ENCODE data around the gene UBC. TPM values are rescaled to one million over a fixed set of nuclear protein-coding genes. Genes with fewer than 3 reads are reported as not detected.

UBC gene
- total and polyA plus RNA-seq, 9 of the 15 experiments (the other 6 are each of a cell fraction or from before 2014, with no cell fraction given) = 533 to 1,153 (median 813) TPM

- peak; percentile 89 for TF ChIP-seq EWSR1 (IDR thresholded peaks at IDR 0.05; ENCODE audit: borderline replicate concordance, low read depth, partially characterized antibody)
- peak; percentile 46 for TF ChIP-seq CCNT2 (IDR thresholded peaks at IDR 0.05; ENCODE audit: borderline replicate concordance, extremely low read depth, insufficient read length, low read depth, low read length)
- TF ChIP-seq PTRF (tag; IDR thresholded peaks at IDR 0.05) = no peak
- TF ChIP-seq MTA3 (IDR thresholded peaks at IDR 0.05; ENCODE audit: borderline replicate concordance) = peak; percentile 82; the same call in 1 of the 2 replicates
- peak; percentile 48 for TF ChIP-seq RBM22 (IDR thresholded peaks at IDR 0.05; ENCODE audit: low read depth, low read length, poor library complexity, severe bottlenecking)
- peak; percentile 87; the same call in 1 of the 2 replicates for TF ChIP-seq AFF4 (CRISPR knock-in tag; IDR thresholded peaks at IDR 0.05)
- no peak for TF ChIP-seq MYC (IDR thresholded peaks at IDR 0.05; ENCODE audit: low read depth, low read length)
- peak; percentile 62; the same call in 1 of the 2 replicates for TF ChIP-seq MYC (CRISPR knock-in tag; IDR thresholded peaks at IDR 0.05; ENCODE audit: borderline replicate concordance, low read depth)
- no peak for TF ChIP-seq RB1 (IDR thresholded peaks at IDR 0.05; ENCODE audit: low read depth)
- peak; percentile 92; the same call in 1 of the 2 replicates for TF ChIP-seq POLR2AphosphoS5 (IDR thresholded peaks at IDR 0.05; ENCODE audit: control insufficient read depth, insufficient read depth, low read depth, low read length)
- peak; percentile 80; the same call in 1 of the 2 replicates for TF ChIP-seq ZNF41 (CRISPR knock-in tag; conservative IDR thresholded peaks at IDR 0.05)
- peak; percentile 19; the same call in 1 of the 2 replicates for TF ChIP-seq POLR2G (IDR thresholded peaks at IDR 0.05; ENCODE audit: low read depth, low read length)
- TF ChIP-seq EZH2 (IDR thresholded peaks at IDR 0.05; ENCODE audit: borderline replicate concordance, low read depth, low read length) = no peak
Observed at GRCh38 chr12:124910561-124911478, 3.6 kb downstream of the UBC start (continued).

Data from K562 (cell line).